HepG2 (cell line): Measurements from ENCODE around the gene VIPR1. TPM values are rescaled to one million over a fixed set of nuclear protein-coding genes. Genes with fewer than 3 reads are reported as not detected.
A peak's percentile ranks its signal among the peaks of the same experiment; 100 is the strongest.

Experiments
- ATAC-seq: fragments of 200-7000 bp; cut with Tn5 transposase; 3 replicates; pipeline ENCODE4 v1.9.1; 2020; ENCODE audit warnings: mild to moderate bottlenecking, moderate library complexity
- BruUV-seq: library from RNA; stranded (reverse); fragments of 400-500 nt; replicated peaks from 2 replicates; lab custom pipeline; 2021; lab: Mats Ljungman, UMichigan
- CTCF ChIA-PET: fragments of 300-600 bp; formaldehyde crosslinking; extraction: SDS; loops from one replicate; lab custom pipeline; 2021; ENCODE audit warnings: low total read pairs, inconsistent platforms, low intra/inter-chr PET ratio; lab: Yijun Ruan, JAX
- POLR2A ChIA-PET: fragments of 350-600 bp; sonication (Branson Sonifier 250); formaldehyde crosslinking; loops from one replicate; lab custom pipeline; 2020; ENCODE audit warnings: antibody characterized with exemption, inconsistent platforms; lab: Yijun Ruan, JAX
- DNase-seq: peaks from one replicate; pipeline ENCODE4 v3.0.0-alpha.2; 2015; ENCODE audit warnings: low spot score
- FAIRE-seq: peaks from 3 replicates; lab custom pipeline; 2011; peaks lifted over from hg19 to GRCh38; lab: Jason Lieb, UNC
- H2AFZ ChIP-seq: one replicate; pipeline ENCODE4 v1.6.1; 2011; ENCODE audit warnings: low read length, inconsistent platforms
- H3K27ac ChIP-seq: fragments of 300-600 bp; 3 replicates; pipeline ENCODE4 v1.8.0; 2011; ENCODE audit warnings: mixed run types, mild to moderate bottlenecking, mixed read lengths, low read length, inconsistent platforms; ENCODE audit not compliant: insufficient read depth; ENCODE audit errors: extremely low read length
- H3K27me3 ChIP-seq, 2 experiments: fragments of 200-600 bp in 1 of 2; 2 replicates in 1 of 2; 3 replicates in 1 of 2; pipeline versions ENCODE4 v1.6.0 to v1.8.0; 2011; ENCODE audit warnings: low read length in 2 of 2, mild to moderate bottlenecking in 2 of 2, moderate library complexity in 2 of 2, inconsistent platforms in 1 of 2; ENCODE audit not compliant: insufficient read depth in 2 of 2, control insufficient read depth in 1 of 2
- H3K36me3 ChIP-seq, 2 experiments: fragments of 200-600 bp in 1 of 2; replicated peaks in 1 of 2; 2 replicates in 1 of 2; 3 replicates in 1 of 2; pipeline versions ENCODE4 v1.5.1 to v1.8.0; 2011; ENCODE audit warnings: low read length in 2 of 2, inconsistent platforms in 1 of 2; ENCODE audit not compliant: insufficient read depth in 2 of 2, control insufficient read depth in 1 of 2
- H3K4me1 ChIP-seq: 2 replicates; pipeline ENCODE4 v1.5.1; 2012; ENCODE audit warnings: low read length, inconsistent platforms; ENCODE audit not compliant: insufficient read depth
- H3K4me2 ChIP-seq: 2 replicates; pipeline ENCODE4 v1.6.0; 2011; ENCODE audit warnings: low read depth, low read length, inconsistent platforms
- H3K4me3 ChIP-seq, 3 experiments: fragments of 200-600 bp in 1 of 3; sonication (generic), shearing (Covaris generic) in 1 of 3; replicated peaks in 1 of 3; 2 replicates each; pipeline ENCODE4 v1.5.1; 2011 to 2016; ENCODE audit warnings: low read length in 3 of 3, inconsistent platforms in 2 of 3, low read depth in 2 of 3, mild to moderate bottlenecking in 2 of 3, control low read depth in 1 of 3, mixed read lengths in 1 of 3; ENCODE audit not compliant: insufficient read depth in 1 of 3
- H3K79me2 ChIP-seq: one replicate; pipeline ENCODE4 v1.6.1; 2011; ENCODE audit warnings: low read length, inconsistent platforms; ENCODE audit not compliant: insufficient read depth
- H3K9ac ChIP-seq: 2 replicates; pipeline ENCODE4 v1.6.0; 2011; ENCODE audit warnings: mild to moderate bottlenecking, low read depth, low read length, inconsistent platforms; ENCODE audit not compliant: insufficient read depth
- H3K9me3 ChIP-seq: 2 replicates; pipeline ENCODE4 v1.5.1; 2012; ENCODE audit warnings: mild to moderate bottlenecking, low read length
- H4K20me1 ChIP-seq: 2 replicates; pipeline ENCODE4 v1.6.0; 2011; ENCODE audit warnings: inconsistent platforms, mild to moderate bottlenecking, low read length, moderate library complexity; ENCODE audit not compliant: insufficient read depth
- ARID5B ChIP-seq: IDR thresholded peaks from 2 replicates; pipeline ENCODE4 v1.4.0; 2020; ENCODE audit warnings: mild to moderate bottlenecking, missing genetic modification reagents
- CTCF ChIP-seq: sonication (generic); formaldehyde crosslinking; IDR thresholded peaks from 2 replicates; pipeline ENCODE4 v1.5.0; 2020; ENCODE audit warnings: mild to moderate bottlenecking, missing genetic modification reagents, moderate library complexity
- DMAP1 ChIP-seq: IDR thresholded peaks from 2 replicates; pipeline ENCODE4 v1.6.1; 2016
- HOXD1 ChIP-seq: sonication (generic); formaldehyde crosslinking; IDR thresholded peaks from 2 replicates; pipeline ENCODE4 v1.5.0; 2020; ENCODE audit warnings: missing genetic modification reagents
- KDM1A ChIP-seq: IDR thresholded peaks from 2 replicates; pipeline ENCODE4 v1.6.1; 2016; ENCODE audit warnings: missing compliant biosample characterization
- KDM6A ChIP-seq: IDR thresholded peaks from 2 replicates; pipeline ENCODE4 v1.6.1; 2016; ENCODE audit warnings: low read depth
- ONECUT2 ChIP-seq: sonication (generic); formaldehyde crosslinking; IDR thresholded peaks from 2 replicates; pipeline ENCODE4 v1.4.0; 2020; ENCODE audit warnings: missing genetic modification reagents
- POGK ChIP-seq: sonication (generic); formaldehyde crosslinking; conservative IDR thresholded peaks from 2 replicates; pipeline ENCODE4 v1.8.0; 2022; ENCODE audit warnings: mild to moderate bottlenecking, moderate library complexity, missing genetic modification reagents
- RAD21 ChIP-seq: fragments of 450-650 bp; formaldehyde crosslinking; IDR thresholded peaks from 2 replicates; pipeline ENCODE4 v1.5.0; 2020; ENCODE audit warnings: mild to moderate bottlenecking
- RBAK ChIP-seq: sonication (generic); formaldehyde crosslinking; IDR thresholded peaks from 2 replicates; pipeline ENCODE4 v1.5.1; 2020; ENCODE audit warnings: mild to moderate bottlenecking, missing genetic modification reagents
- RFXAP ChIP-seq: sonication (generic); formaldehyde crosslinking; IDR thresholded peaks from 2 replicates; pipeline ENCODE4 v1.4.0; 2020; ENCODE audit warnings: missing genetic modification reagents, borderline replicate concordance
- SALL1 ChIP-seq: sonication (generic); formaldehyde crosslinking; IDR thresholded peaks from 2 replicates; pipeline ENCODE4 v1.8.0; 2022; ENCODE audit warnings: mild to moderate bottlenecking, missing genetic modification reagents
- SALL2 ChIP-seq: sonication (generic); formaldehyde crosslinking; IDR thresholded peaks from 2 replicates; pipeline ENCODE4 v1.8.1; 2023; ENCODE audit warnings: mild to moderate bottlenecking, missing genetic modification reagents, inconsistent platforms
- SIX1 ChIP-seq: sonication (generic); formaldehyde crosslinking; IDR thresholded peaks from 2 replicates; pipeline ENCODE4 v1.4.0; 2020; ENCODE audit warnings: missing genetic modification reagents, borderline replicate concordance
- ZFP1 ChIP-seq: IDR thresholded peaks from 2 replicates; pipeline ENCODE4 v1.6.1; 2016
- ZMAT3 ChIP-seq: sonication (generic); formaldehyde crosslinking; conservative IDR thresholded peaks from 2 replicates; pipeline ENCODE4 v1.7.0; 2021; ENCODE audit warnings: missing genetic modification reagents
- ZMYM2 ChIP-seq: sonication (generic); formaldehyde crosslinking; IDR thresholded peaks from 2 replicates; pipeline ENCODE4 v1.8.0; 2022; ENCODE audit warnings: mild to moderate bottlenecking, missing genetic modification reagents
- ZNF124 ChIP-seq: sonication (generic); formaldehyde crosslinking; IDR thresholded peaks from 2 replicates; pipeline ENCODE4 v1.4.0; 2020; ENCODE audit warnings: missing genetic modification reagents
- ZNF382 ChIP-seq: sonication (generic); formaldehyde crosslinking; IDR thresholded peaks from 2 replicates; pipeline ENCODE4 v1.5.0; 2020; ENCODE audit warnings: missing genetic modification reagents, mild to moderate bottlenecking, borderline replicate concordance
- WGBS: methylation state at CpG from one replicate; pipeline ENCODE4 v1.1.6; 2017; ENCODE audit warnings: low lambda C conversion rate; 5-methylcytosine and 5-hydroxymethylcytosine counted together
- in situ Hi-C: cut with HindIII; loops from 2 replicates; pipeline ENCODE4 v1.10.0; 2017; ENCODE audit warnings: low pct_unique_long_range_greater_than_20kb; ENCODE audit not compliant: extremely low pct_ligation_motif_present
- intact Hi-C: fragments of 100-400 bp; cut with micrococcal nuclease; formaldehyde crosslinking; loops from one replicate; pipeline ENCODE4 v1.10.0; 2022; ENCODE audit not compliant: unreplicated experiment
- polyA plus RNA-seq, 8 experiments: library from polyadenylated mRNA; depleted of rRNA in 3 of 8; stranded (reverse) in 7 of 8; unstranded in 1 of 8; fragments of >200 nt; fragmentation: Illumina TruSeq in 4 of 8; extraction: Trizol in 4 of 8; gene quantifications; 2 replicates each; pipeline versions ENCODE4 v1.2.1 to v1.2.3, GENCODE V29; 2011 to 2016; ENCODE audit warnings: low read depth in 4 of 8, missing spikeins in 1 of 8, mixed read lengths in 1 of 8; ENCODE audit not compliant: insufficient read depth in 1 of 8
- total RNA-seq, 5 experiments: library from RNA; depleted of rRNA; stranded (reverse); fragments of >200 nt; fragmentation: Illumina TruSeq; extraction: Trizol; gene quantifications; 2 replicates each; pipeline ENCODE4 v1.2.3, GENCODE V29; 2016; ENCODE audit warnings: low read depth in 1 of 5

The VIPR1 gene
- total and polyA plus RNA-seq, 2 of the 13 experiments (the other 11 are each of a cell fraction or from before 2014, with no cell fraction given): 0.04 to 0.11 TPM

- peaks cover 0 to 7% of the 10 kb centered on the region in 2 experiments; a peak in 2 of 5 replicates for H3K36me3 ChIP-seq
- no peaks in the 10 kb centered on the region for H3K27me3 ChIP-seq
- no peaks in the 10 kb centered on the region for H3K79me2 ChIP-seq
- H3K27ac ChIP-seq: no peak overlapping the region
- WGBS: 52% methylated on average over 2 of the region's 7 CpGs
- no TSS peak for BruUV-seq
- ChIA-PET CTCF (interaction anchor here (1.0 to 2.0 kb wide), 3 partner anchors 11 to 317 kb away, joined by 3 to 10 read pairs (median 6); partner anchors contain the start of gene VIPR1), POLR2A (no interaction called here)
- no peak overlapping the region for H3K4me3 ChIP-seq
- H3K9ac ChIP-seq: no peak overlapping the region
- H3K4me2 ChIP-seq: no peak overlapping the region
- H4K20me1 ChIP-seq: no peaks in the 10 kb centered on the region
- peak; percentile 67 for ATAC-seq
- intact Hi-C loops (loop anchor here (2.0 kb wide), 1 partner anchor 317 kb away; no protein-coding TSS in a partner anchor), in situ Hi-C loops (loop anchor here (10.0 kb wide), 1 partner anchor 103 kb away; no protein-coding TSS in a partner anchor)
- no peaks in the 10 kb centered on the region for H3K9me3 ChIP-seq
- H2AFZ ChIP-seq: no peak overlapping the region
- peak; percentile 42 for FAIRE-seq
- H3K4me1 ChIP-seq: peaks cover 22% of the 10 kb centered on the region
- peak; percentile 23 for DNase-seq
- TF ChIP-seq SIX1 (CRISPR knock-in tag) (no peak), ZNF124 (CRISPR knock-in tag) (no peak), ARID5B (CRISPR knock-in tag) (no peak), ONECUT2 (CRISPR knock-in tag) (no peak), SALL2 (no peak), ZMYM2 (CRISPR knock-in tag) (no peak), ZNF382 (CRISPR knock-in tag) (no peak), KDM1A (CRISPR knock-in tag) (no peak), HOXD1 (CRISPR knock-in tag) (no peak), KDM6A (no peak), DMAP1 (CRISPR knock-in tag) (no peak), CTCF (peak; percentile 90), RBAK (CRISPR knock-in tag) (no peak), SALL1 (CRISPR knock-in tag) (0 out of 2 replicates have a peak, but pooled peaks have one; percentile 31), ZMAT3 (CRISPR knock-in tag) (no peak), ZFP1 (CRISPR knock-in tag) (no peak), RFXAP (CRISPR knock-in tag) (no peak), POGK (CRISPR knock-in tag) (no peak), RAD21 (CRISPR knock-in tag) (peak; percentile 62)
Observed at GRCh38 chr3:42547401-42547945, 45.0 kb downstream of the VIPR1 start.
